PC-3 (cell line): ENCODE results near the gene ITSN1. TPM values are rescaled to one million over a fixed set of nuclear protein-coding genes. Genes with fewer than 3 reads are reported as not detected.

Source experiments
- ATAC-seq: fragments of 200-7000 bp; cut with Tn5 transposase; 2 replicates; pipeline ENCODE4 v1.9.1; 2020; ENCODE audit warnings: mild to moderate bottlenecking, moderate library complexity
- BruUV-seq: library from RNA; stranded (reverse); fragments of 400-500 nt; replicated peaks from 2 replicates; lab custom pipeline; 2021; lab: Mats Ljungman, UMichigan
- CTCF ChIA-PET: fragments of 300-600 bp; sonication (Branson Sonifier 250); formaldehyde crosslinking; loops from one replicate; lab custom pipeline; 2022; ENCODE audit warnings: antibody characterized with exemption; lab: Charles Lee
- POLR2A ChIA-PET: fragments of 300-600 bp; sonication (Branson Sonifier 250); formaldehyde crosslinking; loops from one replicate; lab custom pipeline; 2022; ENCODE audit warnings: antibody characterized with exemption; ENCODE audit not compliant: unreplicated experiment; lab: Charles Lee
- DNase-seq: peaks from one replicate; pipeline ENCODE4 v3.0.0-alpha.2; 2015
- H2AFZ ChIP-seq: fragments of 300-600 bp; sonication (generic); 2 replicates; pipeline ENCODE4 v1.6.0; 2016; ENCODE audit warnings: antibody characterized with exemption, low read length
- H3F3A ChIP-seq: fragments of 300-600 bp; sonication (generic); one replicate; pipeline ENCODE4 v1.6.0; 2017; ENCODE audit warnings: antibody characterized with exemption, low read length, control low read depth, mild to moderate bottlenecking; ENCODE audit not compliant: unreplicated experiment
- H3K27ac ChIP-seq: fragments of 300-600 bp; sonication (generic); 2 replicates; pipeline ENCODE4 v1.5.1; 2016; ENCODE audit warnings: mild to moderate bottlenecking, low read length
- H3K27me3 ChIP-seq: fragments of 300-600 bp; sonication (generic); 2 replicates; pipeline ENCODE4 v1.6.1; 2016; ENCODE audit warnings: low read length, mixed read lengths
- H3K36me3 ChIP-seq: fragments of 300-600 bp; sonication (generic); 2 replicates; pipeline ENCODE4 v1.6.1; 2016; ENCODE audit warnings: low read depth, mixed run types, low read length, mixed read lengths
- H3K4me1 ChIP-seq: fragments of 300-600 bp; sonication (generic); 2 replicates; pipeline ENCODE4 v1.5.1; 2016; ENCODE audit warnings: low read length; ENCODE audit not compliant: insufficient read depth
- H3K4me2 ChIP-seq: fragments of 300-600 bp; sonication (generic); 2 replicates; pipeline ENCODE4 v1.6.0; 2016; ENCODE audit warnings: low read length
- H3K4me3 ChIP-seq: fragments of 300-600 bp; sonication (generic); 2 replicates; pipeline ENCODE4 v1.5.1; 2016; ENCODE audit warnings: mild to moderate bottlenecking, low read length, mixed read lengths
- H3K79me2 ChIP-seq: fragments of 300-600 bp; sonication (generic); 2 replicates; pipeline ENCODE4 v1.6.1; 2017; ENCODE audit warnings: low read length, mixed read lengths
- H3K9ac ChIP-seq: fragments of 300-600 bp; sonication (generic); 2 replicates; pipeline ENCODE4 v1.6.0; 2016; ENCODE audit warnings: mild to moderate bottlenecking, low read length
- H3K9me2 ChIP-seq: fragments of 300-600 bp; sonication (generic); replicated peaks from 2 replicates; pipeline ENCODE4 v1.6.1; 2016; ENCODE audit warnings: mixed run types, low read length, mixed read lengths
- H3K9me3 ChIP-seq: fragments of 300-600 bp; sonication (generic); 2 replicates; pipeline ENCODE4 v1.6.1; 2016; ENCODE audit warnings: low read length, mixed read lengths
- H4K20me1 ChIP-seq: fragments of 300-600 bp; sonication (generic); 2 replicates; pipeline ENCODE4 v1.6.1; 2016; ENCODE audit warnings: low read length, mixed read lengths
- EZH2 ChIP-seq: fragments of 300-600 bp; sonication (generic); IDR thresholded peaks from one replicate; pipeline ENCODE4 v1.6.1; 2017; ENCODE audit warnings: antibody characterized with exemption, mild to moderate bottlenecking, low read length; ENCODE audit not compliant: unreplicated experiment
- EZH2phosphoT487 ChIP-seq: fragments of 300-600 bp; sonication (generic); IDR thresholded peaks from 2 replicates; pipeline ENCODE4 v1.6.1; 2018; ENCODE audit warnings: mild to moderate bottlenecking, antibody characterized with exemption, low read length, borderline replicate concordance
- intact Hi-C: fragments of 100-400 bp; cut with micrococcal nuclease; formaldehyde crosslinking; loops from 2 replicates; pipeline ENCODE4 v1.9.0; 2023
- total RNA-seq: library from RNA; depleted of rRNA; stranded (reverse); fragments of >200 nt; gene quantifications from 2 replicates; pipeline ENCODE4 v1.2.3, GENCODE V29; 2014
- TF ChIP-seq, protein P1 (sequence below): fragments of 300-600 bp; sonication (generic); conservative IDR thresholded peaks from 2 replicates; pipeline ENCODE4 v1.5.1; 2017; ENCODE audit warnings: antibody characterized with exemption, low read depth, mild to moderate bottlenecking, low read length

The ITSN1 gene
- total RNA-seq, 1 experiment from 2014 or later: 45.6 TPM

DNA sequence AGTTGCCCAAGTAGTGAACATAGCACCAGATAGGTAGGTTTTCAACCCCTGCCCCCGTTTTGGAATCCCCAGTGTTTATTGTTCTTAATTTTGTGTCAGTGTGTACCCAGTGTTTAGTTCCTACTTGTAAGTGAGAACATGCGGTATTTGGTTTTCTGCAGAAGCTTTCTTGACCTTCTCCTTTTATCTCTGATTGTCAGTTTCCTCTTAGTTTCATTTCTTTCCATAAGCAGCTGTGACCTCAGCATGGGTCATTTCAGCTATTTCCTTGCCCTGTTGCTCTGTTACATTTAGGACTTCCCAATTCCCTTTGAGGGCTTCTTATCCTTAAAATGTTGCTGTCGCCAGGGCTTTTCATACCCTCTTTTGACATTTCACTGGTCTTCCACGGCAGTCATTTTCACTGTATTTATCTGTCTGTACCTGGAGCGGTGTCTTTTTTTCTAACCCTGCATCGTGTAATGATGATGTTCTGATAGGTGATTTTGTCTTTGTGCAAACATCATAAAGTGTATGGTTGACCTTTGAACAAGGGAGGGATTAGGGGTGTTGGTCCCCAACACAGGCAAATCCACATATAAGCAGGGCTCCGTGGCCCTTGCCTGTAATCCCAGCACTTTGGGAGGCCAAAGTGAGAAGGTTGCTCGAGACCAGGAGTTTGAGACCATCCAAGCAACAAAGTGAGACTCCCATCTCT lies 15.0 kb downstream of the ITSN1 start:
- TF ChIP-seq EZH2: no peak
- TF ChIP-seq, protein P1, sequence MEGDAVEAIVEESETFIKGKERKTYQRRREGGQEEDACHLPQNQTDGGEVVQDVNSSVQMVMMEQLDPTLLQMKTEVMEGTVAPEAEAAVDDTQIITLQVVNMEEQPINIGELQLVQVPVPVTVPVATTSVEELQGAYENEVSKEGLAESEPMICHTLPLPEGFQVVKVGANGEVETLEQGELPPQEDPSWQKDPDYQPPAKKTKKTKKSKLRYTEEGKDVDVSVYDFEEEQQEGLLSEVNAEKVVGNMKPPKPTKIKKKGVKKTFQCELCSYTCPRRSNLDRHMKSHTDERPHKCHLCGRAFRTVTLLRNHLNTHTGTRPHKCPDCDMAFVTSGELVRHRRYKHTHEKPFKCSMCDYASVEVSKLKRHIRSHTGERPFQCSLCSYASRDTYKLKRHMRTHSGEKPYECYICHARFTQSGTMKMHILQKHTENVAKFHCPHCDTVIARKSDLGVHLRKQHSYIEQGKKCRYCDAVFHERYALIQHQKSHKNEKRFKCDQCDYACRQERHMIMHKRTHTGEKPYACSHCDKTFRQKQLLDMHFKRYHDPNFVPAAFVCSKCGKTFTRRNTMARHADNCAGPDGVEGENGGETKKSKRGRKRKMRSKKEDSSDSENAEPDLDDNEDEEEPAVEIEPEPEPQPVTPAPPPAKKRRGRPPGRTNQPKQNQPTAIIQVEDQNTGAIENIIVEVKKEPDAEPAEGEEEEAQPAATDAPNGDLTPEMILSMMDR: no peak
- TF ChIP-seq EZH2phosphoT487: no peak
- ChIA-PET CTCF (no interaction called here), POLR2A (interaction anchor here (0.6 kb wide), 1 partner anchor 141 kb away, joined by 3 read pairs; no protein-coding TSS in a partner anchor)
- ATAC-seq: no peak
- Histone ChIP-seq H3K4me1 (peaks cover 20% of the 10 kb centered on the region), H2AFZ (no peak overlapping the region), H4K20me1 (no peaks in the 10 kb centered on the region), H3K27me3 (no peaks in the 10 kb centered on the region), H3K4me2 (no peak overlapping the region), H3K9ac (no peak overlapping the region), H3K9me2 (no peaks in the 10 kb centered on the region), H3K4me3 (no peak overlapping the region), H3K9me3 (peaks cover 20% of the 10 kb centered on the region), H3F3A (no peaks in the 10 kb centered on the region), H3K36me3 (peaks cover 24% of the 10 kb centered on the region), H3K79me2 (peaks cover 68% of the 10 kb centered on the region), H3K27ac (no peak overlapping the region)
- DNase-seq: no peak
- intact Hi-C loops: no loop called here
- BruUV-seq: no TSS peak

- POLR2A ChIA-PET: no interaction called here
- H3K9me3 ChIP-seq: peaks cover 20% of the 10 kb centered on the region
- CTCF ChIA-PET: no interaction called here
- H3K79me2 ChIP-seq: peaks cover 72% of the 10 kb centered on the region
- H3F3A ChIP-seq: no peaks in the 10 kb centered on the region
- peaks cover 24% of the 10 kb centered on the region for H3K36me3 ChIP-seq
- no peaks in the 10 kb centered on the region for H3K27me3 ChIP-seq
- TF ChIP-seq EZH2 (no peak), EZH2phosphoT487 (no peak)
- TF ChIP-seq, protein P1: no peak
- H3K9me2 ChIP-seq: no peaks in the 10 kb centered on the region
- DNase-seq: no peak
- no peak for ATAC-seq
- no peak overlapping the region for H3K4me3 ChIP-seq
- BruUV-seq: no TSS peak
- H3K9ac ChIP-seq: no peak overlapping the region
- H3K27ac ChIP-seq: no peak overlapping the region
- no peaks in the 10 kb centered on the region for H4K20me1 ChIP-seq
- H3K4me2 ChIP-seq: no peak overlapping the region
- H3K4me1 ChIP-seq: peaks cover 20% of the 10 kb centered on the region
- intact Hi-C loops: no loop called here
- H2AFZ ChIP-seq: no peak overlapping the region
These were observed 16.7 kb downstream of the ITSN1 start for GRCh38 chr21:33658919-33659567.

- Histone ChIP-seq H3F3A (no peaks in the 10 kb centered on the region), H3K36me3 (peaks cover 24% of the 10 kb centered on the region), H3K9ac (no peak overlapping the region), H3K9me3 (peaks cover 20% of the 10 kb centered on the region), H3K9me2 (no peaks in the 10 kb centered on the region), H3K27me3 (no peaks in the 10 kb centered on the region), H3K4me1 (peaks cover 20% of the 10 kb centered on the region), H3K27ac (no peak overlapping the region), H4K20me1 (no peaks in the 10 kb centered on the region), H3K4me3 (no peak overlapping the region), H3K4me2 (no peak overlapping the region), H2AFZ (no peak overlapping the region), H3K79me2 (peaks cover 72% of the 10 kb centered on the region)
- intact Hi-C loops: no loop called here
- TF ChIP-seq EZH2 (no peak), EZH2phosphoT487 (no peak)
- TF ChIP-seq, protein P1: no peak
- ChIA-PET POLR2A (no interaction called here), CTCF (no interaction called here)
- no TSS peak for BruUV-seq
- ATAC-seq (no peak), DNase-seq (no peak)
These were observed 17.3 kb downstream of the ITSN1 start for GRCh38 chr21:33659568-33659949.
